WTC11 (cell line): ENCODE data around the gene LFNG.

ENCODE experiments used
- MXD4 ChIP-seq: fragments of 250-450 bp; sonication (Bioruptor Pico); IDR thresholded peaks from 2 replicates; pipeline ENCODE4 v1.8.0; 2021; ENCODE audit warnings: mild to moderate bottlenecking, moderate library complexity, borderline replicate concordance
- TF ChIP-seq, protein P1 (sequence below): sonication (generic); formaldehyde crosslinking; IDR thresholded peaks from 2 replicates; pipeline ENCODE4 v1.8.0; 2023; ENCODE audit warnings: missing genetic modification reagents, mild to moderate bottlenecking, borderline replicate concordance

DNA sequence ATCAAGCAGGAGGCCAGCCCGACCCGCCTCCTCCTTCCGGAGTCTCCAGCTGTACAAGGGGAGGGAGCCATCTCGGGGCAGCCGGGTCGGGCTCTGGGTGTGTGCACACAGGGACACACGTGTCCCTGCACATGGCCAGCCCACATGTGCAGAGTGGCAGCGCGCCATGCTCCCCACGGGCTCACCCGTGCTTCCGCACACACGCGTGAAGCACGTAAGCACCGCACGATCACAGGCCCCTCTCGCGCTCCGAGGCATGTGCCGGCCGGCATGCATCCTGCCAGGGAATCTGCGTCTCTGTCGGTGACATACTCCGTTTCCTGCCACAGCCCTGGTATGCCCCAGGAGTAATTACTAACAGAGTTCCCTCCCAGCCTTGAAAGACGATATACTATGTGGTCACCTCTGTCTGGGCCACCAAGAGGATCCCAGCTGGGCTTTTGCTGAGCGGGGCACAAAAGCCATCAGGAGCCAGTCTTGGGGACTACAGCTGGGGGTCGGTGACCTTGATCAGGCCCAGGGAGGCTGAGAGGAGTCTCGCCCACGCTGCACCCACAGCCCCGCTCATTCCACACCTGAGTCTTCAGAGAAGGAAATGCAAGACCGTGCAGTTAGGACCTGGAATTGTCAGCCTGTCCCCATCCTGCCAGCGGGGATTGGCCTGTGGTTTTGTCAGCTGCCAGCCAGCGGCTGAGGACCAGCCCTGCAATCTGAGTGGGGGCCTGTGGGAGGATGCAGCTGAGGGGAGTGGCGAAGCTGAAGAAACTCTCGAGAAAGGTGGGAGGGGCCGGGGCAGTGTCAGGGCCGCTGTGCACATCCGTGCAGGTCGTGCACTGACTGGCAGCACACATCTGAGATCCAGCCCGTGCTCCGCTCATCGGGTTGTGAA lies 11.0 kb upstream of the LFNG start:
- TF ChIP-seq MXD4, result no peak
- TF ChIP-seq, protein P1, sequence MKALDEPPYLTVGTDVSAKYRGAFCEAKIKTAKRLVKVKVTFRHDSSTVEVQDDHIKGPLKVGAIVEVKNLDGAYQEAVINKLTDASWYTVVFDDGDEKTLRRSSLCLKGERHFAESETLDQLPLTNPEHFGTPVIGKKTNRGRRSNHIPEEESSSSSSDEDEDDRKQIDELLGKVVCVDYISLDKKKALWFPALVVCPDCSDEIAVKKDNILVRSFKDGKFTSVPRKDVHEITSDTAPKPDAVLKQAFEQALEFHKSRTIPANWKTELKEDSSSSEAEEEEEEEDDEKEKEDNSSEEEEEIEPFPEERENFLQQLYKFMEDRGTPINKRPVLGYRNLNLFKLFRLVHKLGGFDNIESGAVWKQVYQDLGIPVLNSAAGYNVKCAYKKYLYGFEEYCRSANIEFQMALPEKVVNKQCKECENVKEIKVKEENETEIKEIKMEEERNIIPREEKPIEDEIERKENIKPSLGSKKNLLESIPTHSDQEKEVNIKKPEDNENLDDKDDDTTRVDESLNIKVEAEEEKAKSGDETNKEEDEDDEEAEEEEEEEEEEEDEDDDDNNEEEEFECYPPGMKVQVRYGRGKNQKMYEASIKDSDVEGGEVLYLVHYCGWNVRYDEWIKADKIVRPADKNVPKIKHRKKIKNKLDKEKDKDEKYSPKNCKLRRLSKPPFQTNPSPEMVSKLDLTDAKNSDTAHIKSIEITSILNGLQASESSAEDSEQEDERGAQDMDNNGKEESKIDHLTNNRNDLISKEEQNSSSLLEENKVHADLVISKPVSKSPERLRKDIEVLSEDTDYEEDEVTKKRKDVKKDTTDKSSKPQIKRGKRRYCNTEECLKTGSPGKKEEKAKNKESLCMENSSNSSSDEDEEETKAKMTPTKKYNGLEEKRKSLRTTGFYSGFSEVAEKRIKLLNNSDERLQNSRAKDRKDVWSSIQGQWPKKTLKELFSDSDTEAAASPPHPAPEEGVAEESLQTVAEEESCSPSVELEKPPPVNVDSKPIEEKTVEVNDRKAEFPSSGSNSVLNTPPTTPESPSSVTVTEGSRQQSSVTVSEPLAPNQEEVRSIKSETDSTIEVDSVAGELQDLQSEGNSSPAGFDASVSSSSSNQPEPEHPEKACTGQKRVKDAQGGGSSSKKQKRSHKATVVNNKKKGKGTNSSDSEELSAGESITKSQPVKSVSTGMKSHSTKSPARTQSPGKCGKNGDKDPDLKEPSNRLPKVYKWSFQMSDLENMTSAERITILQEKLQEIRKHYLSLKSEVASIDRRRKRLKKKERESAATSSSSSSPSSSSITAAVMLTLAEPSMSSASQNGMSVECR (CRISPR knock-in tag), result no peak
